IMR-90 (cell line): ENCODE data around the gene P2RX5. TPM values are rescaled to one million over a fixed set of nuclear protein-coding genes. Genes with fewer than 3 reads are reported as not detected.
A peak's percentile ranks its signal among the peaks of the same experiment; 100 is the strongest.

Experiments
- ATAC-seq: fragments of 200-7000 bp; cut with Tn5 transposase; 2 replicates; pipeline ENCODE4 v1.9.1; 2020; ENCODE audit warnings: low read depth, mild to moderate bottlenecking, moderate library complexity
- BruUV-seq: library from RNA; stranded (reverse); fragments of 400-500 nt; replicated peaks from 2 replicates; lab custom pipeline; 2021; lab: Mats Ljungman, UMichigan
- CTCF ChIA-PET: fragments of 300-600 bp; formaldehyde crosslinking; extraction: SDS; loops from one replicate; lab custom pipeline; 2021; ENCODE audit warnings: antibody characterized with exemption; lab: Yijun Ruan, JAX
- POLR2A ChIA-PET: fragments of 300-600 bp; sonication (Branson Sonifier 250); formaldehyde crosslinking; loops from one replicate; lab custom pipeline; 2022; ENCODE audit warnings: antibody characterized with exemption; ENCODE audit not compliant: unreplicated experiment; lab: Charles Lee
- DNase-seq: peaks from one replicate; pipeline ENCODE4 v3.0.0; 2013
- H2AFZ ChIP-seq: replicated peaks from 2 replicates; pipeline ENCODE3; 2013; ENCODE audit warnings: low read length, mild to moderate bottlenecking; ENCODE audit not compliant: poor library complexity
- H2AK5ac ChIP-seq: 2 replicates; pipeline ENCODE4 v1.6.1; 2013; ENCODE audit warnings: low read depth, low read length, inconsistent platforms
- H2AK9ac ChIP-seq: replicated peaks from 2 replicates; pipeline ENCODE3; 2013; ENCODE audit warnings: mild to moderate bottlenecking, low read depth, low read length, moderate library complexity; ENCODE audit not compliant: poor library complexity
- H2BK120ac ChIP-seq: 2 replicates; pipeline ENCODE4 v1.6.1; 2013; ENCODE audit warnings: low read depth, low read length, inconsistent platforms
- H2BK15ac ChIP-seq: 3 replicates; pipeline ENCODE4 v1.6.1; 2013; ENCODE audit warnings: low read depth, low read length, inconsistent platforms
- H2BK20ac ChIP-seq: 2 replicates; pipeline ENCODE4 v1.6.1; 2013; ENCODE audit warnings: low read depth, mild to moderate bottlenecking, inconsistent platforms, low read length, moderate library complexity
- H2BK5ac ChIP-seq: 2 replicates; pipeline ENCODE4 v1.6.1; 2013; ENCODE audit warnings: mild to moderate bottlenecking, low read depth, low read length, inconsistent platforms; ENCODE audit not compliant: poor library complexity, severe bottlenecking
- H3K14ac ChIP-seq: replicated peaks from 2 replicates; pipeline ENCODE4 v1.6.1; 2013; ENCODE audit warnings: low read depth, low read length, inconsistent platforms
- H3K18ac ChIP-seq: 2 replicates; pipeline ENCODE4 v1.6.1; 2013; ENCODE audit warnings: low read depth, low read length, control low read depth
- H3K23ac ChIP-seq: 2 replicates; pipeline ENCODE4 v1.6.1; 2013; ENCODE audit warnings: low read depth, low read length, inconsistent platforms
- H3K27ac ChIP-seq: 2 replicates; pipeline ENCODE4 v1.5.1; 2013; ENCODE audit warnings: mild to moderate bottlenecking, control low read depth, low read length; ENCODE audit not compliant: insufficient read depth
- H3K27me3 ChIP-seq: 2 replicates; pipeline ENCODE4 v1.6.1; 2013; ENCODE audit warnings: low read length; ENCODE audit not compliant: control insufficient read depth, insufficient read depth
- H3K36me3 ChIP-seq: 2 replicates; pipeline ENCODE4 v1.6.1; 2013; ENCODE audit warnings: low read length, mixed read lengths; ENCODE audit not compliant: control insufficient read depth, insufficient read depth
- H3K4ac ChIP-seq: 2 replicates; pipeline ENCODE4 v1.6.1; 2013; ENCODE audit warnings: low read depth, low read length, inconsistent platforms
- H3K4me1 ChIP-seq: 2 replicates; pipeline ENCODE4 v1.6.1; 2013; ENCODE audit warnings: low read length, mixed read lengths; ENCODE audit not compliant: control insufficient read depth, insufficient read depth
- H3K4me2 ChIP-seq: 2 replicates; pipeline ENCODE4 v1.6.1; 2013; ENCODE audit warnings: low read depth, mild to moderate bottlenecking, control low read depth, low read length, moderate library complexity
- H3K4me3 ChIP-seq: 2 replicates; pipeline ENCODE4 v1.5.1; 2013; ENCODE audit warnings: low read depth, mild to moderate bottlenecking, control low read depth, low read length, moderate library complexity; ENCODE audit not compliant: insufficient read depth
- H3K56ac ChIP-seq: 2 replicates; pipeline ENCODE4 v1.6.1; 2013; ENCODE audit warnings: low read length, inconsistent platforms; ENCODE audit not compliant: insufficient read depth; ENCODE audit errors: extremely low read depth
- H3K79me1 ChIP-seq, 2 experiments: 2 replicates each; pipeline ENCODE4 v1.6.1; 2013; ENCODE audit warnings: low read length in 2 of 2, inconsistent platforms in 1 of 2, low read depth in 1 of 2
- H3K9ac ChIP-seq: 2 replicates; pipeline ENCODE4 v1.6.1; 2013; ENCODE audit warnings: low read depth, low read length, control low read depth
- H3K9me1 ChIP-seq: 2 replicates; pipeline ENCODE4 v1.6.1; 2013; ENCODE audit warnings: low read length, inconsistent platforms; ENCODE audit not compliant: insufficient read depth
- H3K9me3 ChIP-seq: 2 replicates; pipeline ENCODE4 v1.6.1; 2013; ENCODE audit warnings: low read length; ENCODE audit not compliant: control insufficient read depth, insufficient read depth
- H4K20me1 ChIP-seq: 2 replicates; pipeline ENCODE4 v1.6.1; 2013; ENCODE audit warnings: low read length, inconsistent platforms; ENCODE audit not compliant: insufficient read depth
- H4K5ac ChIP-seq: 2 replicates; pipeline ENCODE4 v1.6.1; 2013; ENCODE audit warnings: mild to moderate bottlenecking, low read depth, low read length, control low read depth
- H4K8ac ChIP-seq, 2 experiments: 2 replicates each; pipeline ENCODE4 v1.6.1; 2013; ENCODE audit warnings: low read depth in 2 of 2, low read length in 2 of 2, control low read depth in 1 of 2, inconsistent platforms in 1 of 2
- H4K91ac ChIP-seq: 2 replicates; pipeline ENCODE4 v1.6.1; 2013; ENCODE audit warnings: low read depth, low read length, inconsistent platforms; ENCODE audit not compliant: insufficient read depth
- BHLHE40 ChIP-seq: fragments of 150-350 bp; IDR thresholded peaks from 2 replicates; pipeline ENCODE4 v1.6.1; 2016; ENCODE audit warnings: mild to moderate bottlenecking, low read depth, low read length
- CEBPB ChIP-seq: IDR thresholded peaks from 2 replicates; pipeline ENCODE4 v1.6.1; 2012; ENCODE audit warnings: low read depth, low read length, improper control_type of control experiment
- CHD1 ChIP-seq: IDR thresholded peaks from 2 replicates; pipeline ENCODE4 v1.6.1; 2012; ENCODE audit warnings: low read depth, low read length, improper control_type of control experiment
- CTCF ChIP-seq: conservative IDR thresholded peaks from 2 replicates; pipeline ENCODE4 v1.5.1; 2012; ENCODE audit warnings: mild to moderate bottlenecking, low read depth, low read length, improper control_type of control experiment
- ELK1 ChIP-seq: fragments of 150-350 bp; IDR thresholded peaks from 2 replicates; pipeline ENCODE4 v1.6.1; 2016; ENCODE audit warnings: low read depth, mild to moderate bottlenecking, low read length, moderate library complexity, borderline replicate concordance
- FOS ChIP-seq: fragments of 150-350 bp; IDR thresholded peaks from 2 replicates; pipeline ENCODE4 v1.6.1; 2016; ENCODE audit warnings: low read depth, low read length
- MAFK ChIP-seq: IDR thresholded peaks from 2 replicates; pipeline ENCODE4 v1.6.1; 2012; ENCODE audit warnings: low read depth, low read length, improper control_type of control experiment
- MAZ ChIP-seq: IDR thresholded peaks from 2 replicates; pipeline ENCODE4 v1.6.1; 2012; ENCODE audit warnings: low read depth, mild to moderate bottlenecking, low read length, improper control_type of control experiment, moderate library complexity, borderline replicate concordance
- MXI1 ChIP-seq: IDR thresholded peaks from 2 replicates; pipeline ENCODE4 v1.6.1; 2012; ENCODE audit warnings: low read depth, mild to moderate bottlenecking, low read length, moderate library complexity, borderline replicate concordance
- NFE2L2 ChIP-seq: fragments of 150-350 bp; IDR thresholded peaks from 2 replicates; pipeline ENCODE4 v1.6.1; 2016; ENCODE audit warnings: low read depth, mild to moderate bottlenecking, low read length
- POLR2A ChIP-seq: IDR thresholded peaks from 2 replicates; pipeline ENCODE4 v1.6.1; 2012; ENCODE audit warnings: mild to moderate bottlenecking, low read depth, low read length
- RAD21 ChIP-seq: IDR thresholded peaks from 2 replicates; pipeline ENCODE4 v1.6.1; 2012; ENCODE audit warnings: low read length, improper control_type of control experiment
- RCOR1 ChIP-seq: IDR thresholded peaks from 2 replicates; pipeline ENCODE4 v1.6.1; 2012; ENCODE audit warnings: mild to moderate bottlenecking, low read length, improper control_type of control experiment; ENCODE audit not compliant: insufficient replicate concordance
- RFX5 ChIP-seq: IDR thresholded peaks from 2 replicates; pipeline ENCODE4 v1.8.0; 2012; ENCODE audit warnings: low read depth, mild to moderate bottlenecking, low read length, moderate library complexity
- SMC3 ChIP-seq: fragments of 150-350 bp; IDR thresholded peaks from 2 replicates; pipeline ENCODE4 v1.6.1; 2016; ENCODE audit warnings: low read depth, mild to moderate bottlenecking, antibody characterized with exemption, low read length, moderate library complexity
- USF2 ChIP-seq: fragments of 150-350 bp; IDR thresholded peaks from 2 replicates; pipeline ENCODE4 v1.6.1; 2017; ENCODE audit warnings: mild to moderate bottlenecking, antibody characterized with exemption, low read length, low read depth
- WGBS, 2 experiments: methylation state at CpG; one replicate each; pipeline versions ENCODE4 v1.1.5 to v1.1.7; 2013; ENCODE audit warnings: missing lambda C conversion rate in 2 of 2; ENCODE audit not compliant: insufficient read length in 1 of 2; ENCODE audit errors: extremely low coverage in 2 of 2; 5-methylcytosine and 5-hydroxymethylcytosine counted together
- dilution Hi-C: fragments of 300-500 bp; cut with HindIII; formaldehyde crosslinking; loops from one replicate; pipeline ENCODE4 v1.14.3; 2018; ENCODE audit warnings: low sequenced_read_pairs; ENCODE audit not compliant: unreplicated experiment
- in situ Hi-C: fragments of 300-500 bp; cut with MboI; formaldehyde crosslinking; loops from 3 replicates; pipeline ENCODE4 v1.14.3; 2019; ENCODE audit warnings: low sequenced_read_pairs, inconsistent platforms, mixed read lengths
- intact Hi-C: fragments of 100-400 bp; cut with micrococcal nuclease; formaldehyde crosslinking; loops from 2 replicates; pipeline ENCODE4 v1.10.0; 2022
- polyA plus RNA-seq, 3 experiments: library from polyadenylated mRNA; depleted of rRNA; stranded (reverse); fragments of >200 nt; gene quantifications; 2 replicates each; pipeline ENCODE4 v1.2.3, GENCODE V29; 2012; ENCODE audit warnings: low replicate concordance in 1 of 3
- total RNA-seq: library from RNA; depleted of rRNA; stranded (reverse); fragments of >200 nt; gene quantifications from 2 replicates; pipeline ENCODE4 v1.2.3, GENCODE V29; 2012

P2RX5 gene
- total and polyA plus RNA-seq, 2 of the 4 experiments (the other 2 are of a cell fraction), result 1.8 to 3.7 TPM

GRCh38 chr17:3718201-3718600, 22.2 kb upstream of the P2RX5 start:
- Histone ChIP-seq H2BK20ac (no peak overlapping the region), H2AFZ (no peak overlapping the region), H3K27me3 (no peaks in the 10 kb centered on the region), H3K56ac (no peak overlapping the region), H3K36me3 (peaks cover 30% of the 10 kb centered on the region), H3K4me1 (peaks cover 18% of the 10 kb centered on the region), H3K9me3 (no peaks in the 10 kb centered on the region), H3K4ac (no peak overlapping the region), H3K79me1 (peaks cover 12 to 42% of the 10 kb centered on the region in 2 experiments), H4K91ac (no peak overlapping the region), H2AK9ac (no peak overlapping the region), H3K27ac (peak overlapping the region; percentile 30; the same call in 1 of the 2 replicates), H3K14ac (no peak overlapping the region), H2BK120ac (peak overlapping the region; percentile 9; the same call in 1 of the 2 replicates), H3K18ac (no peak overlapping the region), H2BK5ac (peak overlapping the region; percentile 21), H3K23ac (no peak overlapping the region), H3K9ac (peak overlapping the region; percentile 1; the same call in 1 of the 2 replicates), H3K9me1 (peaks cover 7% of the 10 kb centered on the region), H4K20me1 (peaks cover 16% of the 10 kb centered on the region), H3K4me2 (no peak overlapping the region), H4K5ac (no peak overlapping the region), H4K8ac (no peak overlapping the region), H3K4me3 (no peak overlapping the region), H2AK5ac (peak overlapping the region; percentile 47; the same call in 1 of the 2 replicates), H2BK15ac (no peak overlapping the region)
- CTCF ChIA-PET, result no interaction called here
- TF ChIP-seq NFE2L2 (no peak), MAZ (no peak), MAFK (no peak), USF2 (no peak), ELK1 (no peak), BHLHE40 (no peak), CTCF (no peak), RAD21 (no peak), CHD1 (no peak), FOS (no peak), RCOR1 (no peak), MXI1 (no peak), SMC3 (no peak), POLR2A (no peak), CEBPB (no peak), RFX5 (no peak)
- no peak for ATAC-seq
- intact Hi-C loops, result no loop called here
- dilution Hi-C loops, result no loop called here
- no CpG with 5 or more reads among the region's 4 CpGs for WGBS, 2 experiments
- BruUV-seq, result no TSS peak
- POLR2A ChIA-PET, result no interaction called here
- no peak for DNase-seq
- in situ Hi-C loops, result no loop called here
